ENCODE results near the gene PAM16.
A peak's percentile ranks its signal among the peaks of the same experiment; 100 is the strongest.

The PAM16 gene

GRCh38 chr16:4339455-4339854, 11.7 kb downstream of the PAM16 start:
- Histone ChIP-seq H3K4me2 (ENCODE audit: low read length) (no peak overlapping the region), H4K20me1 (ENCODE audit: control insufficient read depth, insufficient read depth, low read depth, low read length) (no peaks in the 10 kb centered on the region), H3K4me3 (ENCODE audit: low read length) (no peak overlapping the region), H3K27me3 (ENCODE audit: control insufficient read depth, low read length) (no peaks in the 10 kb centered on the region), H3K9me3 (ENCODE audit: control insufficient read depth, insufficient read depth, low read length) (no peaks in the 10 kb centered on the region), H3K36me3 (ENCODE audit: control insufficient read depth, low read length) (peaks cover 33% of the 10 kb centered on the region), H3K4me1 (ENCODE audit: control insufficient read depth, low read length) (no peaks in the 10 kb centered on the region), H3K79me2 (ENCODE audit: control insufficient read depth, low read length) (peaks cover 21% of the 10 kb centered on the region), H3F3A (ENCODE audit: control insufficient read depth, insufficient read depth) (peaks cover 2% of the 10 kb centered on the region; the same call in 1 of the 2 replicates), H3K9me2 (replicated peaks; ENCODE audit: control insufficient read depth, low read length) (no peaks in the 10 kb centered on the region), H3K27ac (ENCODE audit: low read depth, low read length) (no peak overlapping the region)
- no peak for TF ChIP-seq CTCF (IDR thresholded peaks at IDR 0.05; ENCODE audit: low read depth, low read length, poor library complexity, severe bottlenecking)
- no peak for TF ChIP-seq EZH2phosphoT487 (IDR thresholded peaks at IDR 0.05; ENCODE audit: borderline replicate concordance, low read length)

GRCh38 chr16:4338712-4339299, 12.3 kb downstream of the PAM16 start:
- peaks cover 32% of the 10 kb centered on the region for H3K36me3 ChIP-seq (ENCODE audit: control insufficient read depth, low read length)

GRCh38 chr16:4338125-4338582, 13.0 kb downstream of the PAM16 start:
- H3K4me1 ChIP-seq (ENCODE audit: control insufficient read depth, low read length): no peaks in the 10 kb centered on the region
- H3K27me3 ChIP-seq (ENCODE audit: control insufficient read depth, low read length): no peaks in the 10 kb centered on the region
- H4K20me1 ChIP-seq (ENCODE audit: control insufficient read depth, insufficient read depth, low read depth, low read length): no peaks in the 10 kb centered on the region
- no peaks in the 10 kb centered on the region for H3K9me3 ChIP-seq (ENCODE audit: control insufficient read depth, insufficient read depth, low read length)
- H3K27ac ChIP-seq (ENCODE audit: low read depth, low read length): no peak overlapping the region
- peaks cover 26% of the 10 kb centered on the region for H3K36me3 ChIP-seq (ENCODE audit: control insufficient read depth, low read length)
- H3K79me2 ChIP-seq (ENCODE audit: control insufficient read depth, low read length): peaks cover 8% of the 10 kb centered on the region
- no peaks in the 10 kb centered on the region for H3F3A ChIP-seq (ENCODE audit: control insufficient read depth, insufficient read depth)
- no peak overlapping the region for H3K4me3 ChIP-seq (ENCODE audit: low read length)
- H3K4me2 ChIP-seq (ENCODE audit: low read length): no peak overlapping the region
- TF ChIP-seq CTCF (IDR thresholded peaks at IDR 0.05; ENCODE audit: low read depth, low read length, poor library complexity, severe bottlenecking) (peak; percentile 23), EZH2phosphoT487 (IDR thresholded peaks at IDR 0.05; ENCODE audit: borderline replicate concordance, low read length) (no peak)
- no peaks in the 10 kb centered on the region for H3K9me2 ChIP-seq (replicated peaks; ENCODE audit: control insufficient read depth, low read length)

More at GRCh38 chr16:4338712-4339299, 12.3 kb downstream of the PAM16 start:
- Histone ChIP-seq H3K79me2 (ENCODE audit: control insufficient read depth, low read length) (peaks cover 15% of the 10 kb centered on the region), H3K4me3 (ENCODE audit: low read length) (no peak overlapping the region), H3K27ac (ENCODE audit: low read depth, low read length) (no peak overlapping the region), H3K9me3 (ENCODE audit: control insufficient read depth, insufficient read depth, low read length) (no peaks in the 10 kb centered on the region), H3K27me3 (ENCODE audit: control insufficient read depth, low read length) (no peaks in the 10 kb centered on the region), H3F3A (ENCODE audit: control insufficient read depth, insufficient read depth) (no peaks in the 10 kb centered on the region), H3K4me1 (ENCODE audit: control insufficient read depth, low read length) (no peaks in the 10 kb centered on the region), H4K20me1 (ENCODE audit: control insufficient read depth, insufficient read depth, low read depth, low read length) (no peaks in the 10 kb centered on the region), H3K9me2 (replicated peaks; ENCODE audit: control insufficient read depth, low read length) (no peaks in the 10 kb centered on the region), H3K4me2 (ENCODE audit: low read length) (no peak overlapping the region)
- TF ChIP-seq CTCF (IDR thresholded peaks at IDR 0.05; ENCODE audit: low read depth, low read length, poor library complexity, severe bottlenecking): no peak
- no peak for TF ChIP-seq EZH2phosphoT487 (IDR thresholded peaks at IDR 0.05; ENCODE audit: borderline replicate concordance, low read length)
